GM12878 (cell line): ENCODE measurements around the gene SUFU. TPM values are rescaled to one million over a fixed set of nuclear protein-coding genes. Genes with fewer than 3 reads are reported as not detected.
A peak's percentile ranks its signal among the peaks of the same experiment; 100 is the strongest.

Experiments used
- ATAC-seq: fragments of 200-7000 bp; cut with Tn5 transposase; 3 replicates; pipeline ENCODE4 v1.9.1; 2020; ENCODE audit warnings: mild to moderate bottlenecking, moderate library complexity
- BruUV-seq: library from RNA; stranded (reverse); fragments of 400-500 nt; replicated peaks from 2 replicates; lab custom pipeline; 2021; lab: Mats Ljungman, UMichigan
- CTCF ChIA-PET: fragments of 300-600 bp; sonication (Branson Sonifier 250); formaldehyde crosslinking; extraction: SDS; loops from one replicate; lab custom pipeline; 2021; ENCODE audit warnings: inconsistent platforms; lab: Yijun Ruan, JAX
- POLR2A ChIA-PET: fragments of 350-600 bp; formaldehyde crosslinking; extraction: SDS; loops from one replicate; lab custom pipeline; 2021; ENCODE audit warnings: inconsistent platforms; lab: Charles Lee
- RAD21 ChIA-PET: fragments of 300-600 bp; sonication (Branson Sonifier 250); formaldehyde crosslinking; loops from one replicate; lab custom pipeline; 2023; ENCODE audit warnings: antibody characterized with exemption; ENCODE audit not compliant: unreplicated experiment; lab: Charles Lee
- SMC1A ChIA-PET: fragments of 300-600 bp; sonication (Branson Sonifier 250); formaldehyde crosslinking; loops from one replicate; lab custom pipeline; 2023; ENCODE audit not compliant: unreplicated experiment, uncharacterized antibody; lab: Charles Lee
- DNase-seq: peaks from one replicate; pipeline ENCODE4 v3.0.0-alpha.2; 2011; ENCODE audit warnings: low read depth, low spot score
- FAIRE-seq: peaks from 3 replicates; lab custom pipeline; 2011; peaks lifted over from hg19 to GRCh38; lab: Jason Lieb, UNC
- H2AFZ ChIP-seq: 2 replicates; pipeline ENCODE4 v1.6.0; 2011; ENCODE audit warnings: low read depth, low read length, control low read depth; ENCODE audit not compliant: control insufficient read depth
- H3K27ac ChIP-seq: 2 replicates; pipeline ENCODE4 v1.5.1; 2011; ENCODE audit warnings: control low read depth; ENCODE audit not compliant: control insufficient read depth, insufficient read depth
- H3K27me3 ChIP-seq, 2 experiments: replicated peaks in 1 of 2; 2 replicates each; pipeline versions ENCODE4 v1.6.0 to v1.6.1; 2011; ENCODE audit warnings: low read length in 1 of 2; ENCODE audit not compliant: control insufficient read depth in 2 of 2, insufficient read depth in 2 of 2
- H3K36me3 ChIP-seq, 2 experiments: 2 replicates each; pipeline ENCODE4 v1.5.1; 2011; ENCODE audit warnings: low read length in 1 of 2; ENCODE audit not compliant: control insufficient read depth in 2 of 2, insufficient read depth in 2 of 2
- H3K4me1 ChIP-seq: 2 replicates; pipeline ENCODE4 v1.6.1; 2011; ENCODE audit warnings: mild to moderate bottlenecking, low read length, moderate library complexity, mixed read lengths; ENCODE audit not compliant: control insufficient read depth, insufficient read depth
- H3K4me2 ChIP-seq: 2 replicates; pipeline ENCODE4 v1.6.0; 2011; ENCODE audit warnings: control low read depth; ENCODE audit not compliant: control insufficient read depth, insufficient read depth
- H3K4me3 ChIP-seq: fragments of 200-600 bp; sonication (generic); 2 replicates; pipeline ENCODE4 v1.5.1; 2016
- H3K79me2 ChIP-seq: 2 replicates; pipeline ENCODE4 v1.6.0; 2011; ENCODE audit warnings: low read length; ENCODE audit not compliant: control insufficient read depth, insufficient read depth
- H3K9ac ChIP-seq: 2 replicates; pipeline ENCODE4 v1.8.0; 2011; ENCODE audit warnings: low read length, control low read depth, mixed read lengths; ENCODE audit not compliant: control insufficient read depth, insufficient read depth
- H3K9me3 ChIP-seq: replicated peaks from 3 replicates; pipeline ENCODE4 v1.5.1; 2011; ENCODE audit warnings: mild to moderate bottlenecking, low read length; ENCODE audit not compliant: control insufficient read depth, insufficient read depth
- H4K20me1 ChIP-seq: 2 replicates; pipeline ENCODE4 v1.6.0; 2011; ENCODE audit not compliant: control insufficient read depth, insufficient read depth
- BHLHE40 ChIP-seq, 2 experiments: fragments of 450-650 bp in 1 of 2; IDR thresholded peaks; 2 replicates each; pipeline ENCODE4 v1.6.1; 2011 to 2017; ENCODE audit warnings: low read depth in 2 of 2, borderline replicate concordance in 1 of 2, improper control_type of control experiment in 1 of 2, low read length in 1 of 2, mild to moderate bottlenecking in 1 of 2
- GABPA ChIP-seq: IDR thresholded peaks from 2 replicates; pipeline ENCODE4 v1.6.1; 2014; ENCODE audit warnings: antibody characterized with exemption, low read depth, mild to moderate bottlenecking, inconsistent platforms
- HDAC2 ChIP-seq: fragments of 200-600 bp; sonication (generic); IDR thresholded peaks from 2 replicates; pipeline ENCODE4 v1.6.1; 2017
- HDGF ChIP-seq: fragments of 450-650 bp; IDR thresholded peaks from 2 replicates; pipeline ENCODE4 v1.6.1; 2016; ENCODE audit warnings: antibody characterized with exemption
- JUND ChIP-seq: IDR thresholded peaks from 2 replicates; pipeline ENCODE4 v1.6.1; 2012; ENCODE audit warnings: low read depth, mild to moderate bottlenecking, low read length, improper control_type of control experiment, moderate library complexity
- NBN ChIP-seq: fragments of 450-650 bp; IDR thresholded peaks from 2 replicates; pipeline ENCODE4 v1.6.1; 2016
- NR2F1 ChIP-seq: fragments of 450-650 bp; conservative IDR thresholded peaks from 2 replicates; pipeline ENCODE4 v1.6.1; 2017; ENCODE audit warnings: mild to moderate bottlenecking
- RAD21 ChIP-seq: IDR thresholded peaks from 2 replicates; pipeline ENCODE4 v1.6.1; 2011; ENCODE audit warnings: mild to moderate bottlenecking, low read depth, low read length, moderate library complexity; ENCODE audit not compliant: insufficient read depth
- RAD51 ChIP-seq: fragments of 450-650 bp; IDR thresholded peaks from 2 replicates; pipeline ENCODE4 v1.6.1; 2016; ENCODE audit warnings: moderate library complexity, mild to moderate bottlenecking, inconsistent platforms
- SMC3 ChIP-seq: IDR thresholded peaks from 2 replicates; pipeline ENCODE4 v1.6.1; 2011; ENCODE audit warnings: low read length, improper control_type of control experiment, borderline replicate concordance
- SP1 ChIP-seq: IDR thresholded peaks from one replicate; pipeline ENCODE4 v1.6.1; 2011; ENCODE audit warnings: low read depth, low read length
- TCF12 ChIP-seq: IDR thresholded peaks from 2 replicates; pipeline ENCODE4 v1.6.1; 2011; ENCODE audit warnings: low read depth, mild to moderate bottlenecking, low read length
- TCF3 ChIP-seq: IDR thresholded peaks from 2 replicates; pipeline ENCODE4 v1.6.1; 2012; ENCODE audit warnings: low read depth, mild to moderate bottlenecking, low read length, borderline replicate concordance; ENCODE audit not compliant: insufficient read depth
- YY1 ChIP-seq: IDR thresholded peaks from 2 replicates; pipeline ENCODE4 v1.6.1; 2011; ENCODE audit warnings: low read depth, mild to moderate bottlenecking, low read length
- ZSCAN29 ChIP-seq: fragments of 450-650 bp; IDR thresholded peaks from 2 replicates; pipeline ENCODE4 v1.6.1; 2017; ENCODE audit warnings: mild to moderate bottlenecking, moderate library complexity
- WGBS: methylation state at CpG from one replicate; pipeline ENCODE4 v1.1.6; 2016; ENCODE audit warnings: low lambda C conversion rate; ENCODE audit not compliant: insufficient replicate concordance, insufficient coverage; ENCODE audit errors: missing lambda C conversion rate; 5-methylcytosine and 5-hydroxymethylcytosine counted together
- in situ Hi-C: fragments of 300-500 bp; cut with MboI; formaldehyde crosslinking; loops from 9 replicates; pipeline ENCODE4 v1.14.3; 2018; ENCODE audit warnings: mixed read lengths
- intact Hi-C: fragments of 100-400 bp; cut with micrococcal nuclease; formaldehyde crosslinking; loops from one replicate; pipeline ENCODE4 v1.14.2; 2022; ENCODE audit not compliant: unreplicated experiment
- polyA plus RNA-seq, 11 experiments: library from polyadenylated mRNA; depleted of rRNA in 4 of 11; unstranded in 6 of 11; stranded (reverse) in 5 of 11; fragments of >200 nt; fragmentation: Nextera tagmentation in 4 of 11; fragmentation: Illumina TruSeq in 1 of 11; extraction: Ambion mirVana in 4 of 11; extraction: Trizol in 1 of 11; gene quantifications; 1 replicate in 1 of 11; 2 replicates in 10 of 11; pipeline versions ENCODE4 v1.2.1 to v1.2.3, GENCODE V29; 2011 to 2016; ENCODE audit warnings: inconsistent platforms in 2 of 11, missing spikeins in 2 of 11, low read depth in 1 of 11
- total RNA-seq, 4 experiments: library from RNA; depleted of rRNA in 3 of 4; stranded (reverse); fragments of >200 nt in 3 of 4; fragmentation: Illumina TruSeq in 1 of 4; extraction: Trizol in 1 of 4; gene quantifications; 2 replicates each; pipeline versions ENCODE4 v1.2.1 to v1.2.3, GENCODE V29; 2013 to 2021
- TF ChIP-seq, protein P1 (sequence below): IDR thresholded peaks from 2 replicates; pipeline ENCODE4 v1.6.1; 2011; ENCODE audit warnings: low read depth, low read length, improper control_type of control experiment, borderline replicate concordance
- TF ChIP-seq, protein P2 (sequence below): fragments of 450-650 bp; IDR thresholded peaks from 2 replicates; pipeline ENCODE4 v1.6.1; 2016; ENCODE audit warnings: mild to moderate bottlenecking
- TF ChIP-seq, protein P3 (sequence below): IDR thresholded peaks from 2 replicates; pipeline ENCODE4 v1.6.1; 2012; ENCODE audit warnings: low read depth, low read length, improper control_type of control experiment

Gene SUFU
- total and polyA plus RNA-seq, 10 of the 15 experiments (the other 5 are each of a cell fraction or from before 2014, with no cell fraction given): 0.68 to 7.7 (median 2.4) TPM

DNA sequence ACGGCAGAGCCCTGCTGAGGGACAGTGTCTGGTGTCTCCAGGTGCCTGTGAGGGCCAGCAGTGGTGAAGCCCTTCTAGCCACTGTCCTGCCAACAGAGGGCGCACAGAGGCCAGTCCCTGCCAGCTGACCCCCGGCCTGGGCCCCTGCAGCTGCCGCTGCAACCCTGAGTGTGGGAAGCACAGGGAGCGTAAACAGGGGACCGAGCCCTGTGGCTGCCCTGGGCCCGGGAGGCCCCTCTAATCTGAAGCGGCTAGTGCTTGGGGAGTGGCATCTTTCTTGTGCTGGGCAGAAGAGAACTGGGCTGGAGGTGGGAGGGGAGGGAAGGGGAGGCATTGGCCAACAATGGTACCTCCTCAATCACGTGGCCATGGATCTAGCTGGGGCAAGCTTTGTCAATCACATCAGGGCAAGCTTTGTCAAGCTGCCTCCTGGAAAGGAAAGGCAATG lies 175.1 kb downstream of the SUFU start:
- FAIRE-seq: no peak
- TF ChIP-seq RAD51: peak; percentile 54; the same call in 1 of the 2 replicates
- TF ChIP-seq TCF12: peak; percentile 79
- TF ChIP-seq JUND: no peak
- TF ChIP-seq, protein P1, sequence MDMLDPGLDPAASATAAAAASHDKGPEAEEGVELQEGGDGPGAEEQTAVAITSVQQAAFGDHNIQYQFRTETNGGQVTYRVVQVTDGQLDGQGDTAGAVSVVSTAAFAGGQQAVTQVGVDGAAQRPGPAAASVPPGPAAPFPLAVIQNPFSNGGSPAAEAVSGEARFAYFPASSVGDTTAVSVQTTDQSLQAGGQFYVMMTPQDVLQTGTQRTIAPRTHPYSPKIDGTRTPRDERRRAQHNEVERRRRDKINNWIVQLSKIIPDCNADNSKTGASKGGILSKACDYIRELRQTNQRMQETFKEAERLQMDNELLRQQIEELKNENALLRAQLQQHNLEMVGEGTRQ: peak; percentile 2; the same call in 1 of the 2 replicates
- no peak for TF ChIP-seq HDAC2
- TF ChIP-seq NR2F1: 0 out of 2 replicates have a peak, but pooled peaks have one; percentile 32
- no peak for TF ChIP-seq GABPA
- 0 out of 2 replicates have a peak, but pooled peaks have one; percentile 27 for TF ChIP-seq TCF3
- TF ChIP-seq SMC3: peak; percentile 50; the same call in 1 of the 2 replicates
- TF ChIP-seq ZSCAN29: no peak
- TF ChIP-seq NBN: 0 out of 2 replicates have a peak, but pooled peaks have one; percentile 15
- TF ChIP-seq, protein P2, sequence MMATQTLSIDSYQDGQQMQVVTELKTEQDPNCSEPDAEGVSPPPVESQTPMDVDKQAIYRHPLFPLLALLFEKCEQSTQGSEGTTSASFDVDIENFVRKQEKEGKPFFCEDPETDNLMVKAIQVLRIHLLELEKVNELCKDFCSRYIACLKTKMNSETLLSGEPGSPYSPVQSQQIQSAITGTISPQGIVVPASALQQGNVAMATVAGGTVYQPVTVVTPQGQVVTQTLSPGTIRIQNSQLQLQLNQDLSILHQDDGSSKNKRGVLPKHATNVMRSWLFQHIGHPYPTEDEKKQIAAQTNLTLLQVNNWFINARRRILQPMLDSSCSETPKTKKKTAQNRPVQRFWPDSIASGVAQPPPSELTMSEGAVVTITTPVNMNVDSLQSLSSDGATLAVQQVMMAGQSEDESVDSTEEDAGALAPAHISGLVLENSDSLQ: peak; percentile 25; the same call in 1 of the 2 replicates
- TF ChIP-seq RAD21: peak; percentile 57
- TF ChIP-seq, protein P3, sequence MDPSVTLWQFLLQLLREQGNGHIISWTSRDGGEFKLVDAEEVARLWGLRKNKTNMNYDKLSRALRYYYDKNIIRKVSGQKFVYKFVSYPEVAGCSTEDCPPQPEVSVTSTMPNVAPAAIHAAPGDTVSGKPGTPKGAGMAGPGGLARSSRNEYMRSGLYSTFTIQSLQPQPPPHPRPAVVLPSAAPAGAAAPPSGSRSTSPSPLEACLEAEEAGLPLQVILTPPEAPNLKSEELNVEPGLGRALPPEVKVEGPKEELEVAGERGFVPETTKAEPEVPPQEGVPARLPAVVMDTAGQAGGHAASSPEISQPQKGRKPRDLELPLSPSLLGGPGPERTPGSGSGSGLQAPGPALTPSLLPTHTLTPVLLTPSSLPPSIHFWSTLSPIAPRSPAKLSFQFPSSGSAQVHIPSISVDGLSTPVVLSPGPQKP: no peak
- 0 out of 4 replicates have a peak, but pooled peaks of 1 of the 2 experiments have one; percentile 10 for TF ChIP-seq BHLHE40 (IDR thresholded peaks at IDR 0.05; ENCODE audit: borderline replicate concordance in 1 of 2, low read depth in 2 of 2, low read length in 1 of 2)
- no peak for TF ChIP-seq SP1
- TF ChIP-seq HDGF: peak; percentile 57; the same call in 1 of the 2 replicates
- 0 out of 2 replicates have a peak, but pooled peaks have one; percentile 20 for TF ChIP-seq YY1

More for the DNA sequence above, 175.1 kb downstream of the SUFU start:
- H3K36me3 ChIP-seq: peaks cover 0 to 2% of the 10 kb centered on the region in 2 experiments; a peak in 2 of 4 replicates
- ChIA-PET RAD21 (interaction anchor here (0.9 to 8.4 kb wide), 7 partner anchors 9 to 143 kb away, joined by 3 to 140 read pairs (median 9); partner anchors contain the start of genes ARL3 and SFXN2), CTCF (interaction anchor here (0.5 to 8.7 kb wide), 20 partner anchors 9 to 224 kb away, joined by 3 to 128 read pairs (median 4); partner anchors contain the start of genes ARL3, SFXN2, TRIM8 and WBP1L), POLR2A (interaction anchor here (0.6 to 7.3 kb wide), 8 partner anchors 23 to 507 kb away, joined by 3 to 151 read pairs (median 4); partner anchors contain the start of genes ARL3, SFXN2 and TRIM8), SMC1A (interaction anchor here (0.7 to 8.2 kb wide), 18 partner anchors 9 to 223 kb away, joined by 3 to 140 read pairs (median 4); partner anchors contain the start of genes ARL3, BORCS7, SFXN2 and TRIM8)
- in situ Hi-C loops: no loop called here
- no peaks in the 10 kb centered on the region for H3K79me2 ChIP-seq
- H3K9me3 ChIP-seq: no peaks in the 10 kb centered on the region
- no TSS peak for BruUV-seq
- peak overlapping the region; percentile 22; the same call in 1 of the 2 replicates for H2AFZ ChIP-seq
- H4K20me1 ChIP-seq: no peaks in the 10 kb centered on the region
- H3K4me3 ChIP-seq: no peak overlapping the region
- H3K9ac ChIP-seq: no peak overlapping the region
- 38% methylated on average over 9 of the region's 9 CpGs for WGBS
- ATAC-seq (peak; percentile 82), DNase-seq (no peak)
- no peak overlapping the region for H3K27ac ChIP-seq
- no peaks in the 10 kb centered on the region for H3K27me3 ChIP-seq
- intact Hi-C loops: loop anchor here (2.0 kb wide), 1 partner anchor 34 kb away; no protein-coding TSS in a partner anchor
- H3K4me1 ChIP-seq: peaks cover 26% of the 10 kb centered on the region
- 0 out of 2 replicates have a peak overlapping the region, but pooled peaks have one; percentile 30 for H3K4me2 ChIP-seq
